Measurements from ENCODE around the gene MYT1.
"Not testable (repeated sequence)": the region's sequence is repeated elsewhere in the genome, so short reads cannot be mapped to it uniquely, and the experiment has no call there.

MYT1 gene

DNA sequence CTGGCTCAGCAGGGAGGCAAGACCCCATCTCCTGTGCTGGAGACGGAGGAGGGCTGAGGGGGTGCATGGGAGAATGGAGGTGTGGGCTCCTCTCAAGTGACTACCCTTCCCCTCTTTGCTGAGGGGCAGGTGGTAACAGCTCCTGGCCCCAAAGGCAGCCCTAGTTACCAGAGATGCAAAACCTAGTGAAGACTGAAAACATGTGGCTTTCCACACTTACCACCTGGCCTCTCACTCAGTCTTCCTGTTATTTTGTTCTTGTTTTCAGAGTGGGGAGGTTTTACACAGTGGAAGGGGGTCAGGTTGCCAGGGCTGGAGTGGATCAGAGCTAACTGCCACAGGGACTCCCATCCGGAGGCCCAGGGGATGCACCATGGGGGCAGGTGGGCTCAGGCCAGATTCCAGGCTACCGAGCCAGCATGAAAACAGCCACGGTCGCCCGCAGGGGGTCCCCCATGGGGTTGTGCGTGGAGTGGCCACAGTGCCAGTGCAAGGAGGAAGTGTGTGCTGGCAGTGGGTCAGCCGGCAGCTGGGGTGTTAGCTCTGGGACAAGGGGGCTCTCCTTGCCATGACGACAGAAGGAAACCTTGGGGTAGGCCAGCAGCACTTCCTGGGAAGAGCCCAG is 21.1 kb downstream of the MYT1 start:
- H3K9ac ChIP-seq, result no peak overlapping the region
- H3K79me2 ChIP-seq, result no peaks in the 10 kb centered on the region
- no peak overlapping the region for H3K27ac ChIP-seq
- H3K4me2 ChIP-seq (ENCODE audit: low read length), result no peak overlapping the region
- no peaks in the 10 kb centered on the region for H3K27me3 ChIP-seq (ENCODE audit: control insufficient read depth, insufficient read depth, low read length)
- H3K4me1 ChIP-seq, result peaks cover 17% of the 10 kb centered on the region
- H3K4me3 ChIP-seq (ENCODE audit: low read depth, low read length), result no peak overlapping the region
- TF ChIP-seq, protein P1, sequence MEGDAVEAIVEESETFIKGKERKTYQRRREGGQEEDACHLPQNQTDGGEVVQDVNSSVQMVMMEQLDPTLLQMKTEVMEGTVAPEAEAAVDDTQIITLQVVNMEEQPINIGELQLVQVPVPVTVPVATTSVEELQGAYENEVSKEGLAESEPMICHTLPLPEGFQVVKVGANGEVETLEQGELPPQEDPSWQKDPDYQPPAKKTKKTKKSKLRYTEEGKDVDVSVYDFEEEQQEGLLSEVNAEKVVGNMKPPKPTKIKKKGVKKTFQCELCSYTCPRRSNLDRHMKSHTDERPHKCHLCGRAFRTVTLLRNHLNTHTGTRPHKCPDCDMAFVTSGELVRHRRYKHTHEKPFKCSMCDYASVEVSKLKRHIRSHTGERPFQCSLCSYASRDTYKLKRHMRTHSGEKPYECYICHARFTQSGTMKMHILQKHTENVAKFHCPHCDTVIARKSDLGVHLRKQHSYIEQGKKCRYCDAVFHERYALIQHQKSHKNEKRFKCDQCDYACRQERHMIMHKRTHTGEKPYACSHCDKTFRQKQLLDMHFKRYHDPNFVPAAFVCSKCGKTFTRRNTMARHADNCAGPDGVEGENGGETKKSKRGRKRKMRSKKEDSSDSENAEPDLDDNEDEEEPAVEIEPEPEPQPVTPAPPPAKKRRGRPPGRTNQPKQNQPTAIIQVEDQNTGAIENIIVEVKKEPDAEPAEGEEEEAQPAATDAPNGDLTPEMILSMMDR (IDR thresholded peaks at IDR 0.05), result no peak
- no peaks in the 10 kb centered on the region for H3K36me3 ChIP-seq (ENCODE audit: control insufficient read depth, insufficient read depth, low read length)
- H3K9me3 ChIP-seq (ENCODE audit: control insufficient read depth, low read length), result no peaks in the 10 kb centered on the region
- H2AFZ ChIP-seq, result no peak overlapping the region

- no peaks in the 10 kb centered on the region for H3K36me3 ChIP-seq (ENCODE audit: control insufficient read depth, insufficient read depth, low read length)
- no peaks in the 10 kb centered on the region for H3K79me2 ChIP-seq
- H3K9me3 ChIP-seq (ENCODE audit: control insufficient read depth, low read length), result no peaks in the 10 kb centered on the region
- no peak overlapping the region for H3K9ac ChIP-seq
- peaks cover 17% of the 10 kb centered on the region for H3K4me1 ChIP-seq
- H3K27me3 ChIP-seq (ENCODE audit: control insufficient read depth, insufficient read depth, low read length), result no peaks in the 10 kb centered on the region
- no peak overlapping the region for H3K27ac ChIP-seq
- H2AFZ ChIP-seq, result no peak overlapping the region
- no peak overlapping the region for H3K4me2 ChIP-seq (ENCODE audit: low read length)
- TF ChIP-seq, protein P1 (IDR thresholded peaks at IDR 0.05), result no peak
- no peak overlapping the region for H3K4me3 ChIP-seq (ENCODE audit: low read depth, low read length)
These were observed 21.9 kb downstream of the MYT1 start for GRCh38 chr20:64186071-64186598.

DNA sequence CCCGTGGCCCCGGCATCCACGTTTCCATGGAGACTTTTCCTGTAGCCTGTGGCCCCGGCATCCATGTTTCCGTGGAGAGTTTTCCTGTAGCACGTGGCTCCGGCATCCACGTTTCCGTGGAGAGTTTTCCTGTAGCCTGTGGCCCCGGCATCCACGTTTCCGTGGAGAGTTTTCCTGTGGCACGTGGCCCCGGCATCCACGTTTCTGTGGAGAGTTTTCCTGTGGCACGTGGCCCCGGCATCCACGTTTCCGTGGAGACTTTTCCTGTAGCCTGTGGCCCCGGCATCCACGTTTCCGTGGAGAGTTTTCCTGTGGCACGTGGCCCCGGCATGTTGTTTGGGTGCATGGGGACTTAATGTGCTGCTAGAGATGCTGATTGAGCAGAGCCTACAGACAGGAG is 23.0 kb downstream of the MYT1 start:
- not testable (repeated sequence) for H3K9me3 ChIP-seq (ENCODE audit: control insufficient read depth, low read length); H3K9ac ChIP-seq; H3K36me3 ChIP-seq (ENCODE audit: control insufficient read depth, insufficient read depth, low read length); H3K4me3 ChIP-seq (ENCODE audit: low read depth, low read length); H3K27ac ChIP-seq; H2AFZ ChIP-seq; H3K4me2 ChIP-seq (ENCODE audit: low read length); H3K27me3 ChIP-seq (ENCODE audit: control insufficient read depth, insufficient read depth, low read length); H3K79me2 ChIP-seq
- peaks cover 17% of the 10 kb centered on the region for H3K4me1 ChIP-seq

GRCh38 chr20:64188091-64188490 is 23.8 kb downstream of the MYT1 start:
- Histone ChIP-seq H3K79me2 (no peaks in the 10 kb centered on the region), H3K4me1 (peaks cover 17% of the 10 kb centered on the region), H3K36me3 (ENCODE audit: control insufficient read depth, insufficient read depth, low read length) (no peaks in the 10 kb centered on the region), H3K4me2 (ENCODE audit: low read length) (no peak overlapping the region), H3K27me3 (ENCODE audit: control insufficient read depth, insufficient read depth, low read length) (no peaks in the 10 kb centered on the region), H3K4me3 (ENCODE audit: low read depth, low read length) (no peak overlapping the region), H3K9me3 (ENCODE audit: control insufficient read depth, low read length) (no peaks in the 10 kb centered on the region), H3K9ac (no peak overlapping the region), H3K27ac (peak overlapping the region; percentile 64), H2AFZ (no peak overlapping the region)
- TF ChIP-seq, protein P1 (IDR thresholded peaks at IDR 0.05), result no peak

- peaks cover 17% of the 10 kb centered on the region for H3K4me1 ChIP-seq
- no peaks in the 10 kb centered on the region for H3K27me3 ChIP-seq (ENCODE audit: control insufficient read depth, insufficient read depth, low read length)
- no peak overlapping the region for H2AFZ ChIP-seq
- H3K79me2 ChIP-seq, result no peaks in the 10 kb centered on the region
- H3K4me3 ChIP-seq (ENCODE audit: low read depth, low read length), result no peak overlapping the region
- TF ChIP-seq, protein P1 (IDR thresholded peaks at IDR 0.05), result no peak
- no peak overlapping the region for H3K4me2 ChIP-seq (ENCODE audit: low read length)
- no peak overlapping the region for H3K9ac ChIP-seq
- H3K9me3 ChIP-seq (ENCODE audit: control insufficient read depth, low read length), result no peaks in the 10 kb centered on the region
- no peaks in the 10 kb centered on the region for H3K36me3 ChIP-seq (ENCODE audit: control insufficient read depth, insufficient read depth, low read length)
- H3K27ac ChIP-seq, result peak overlapping the region; percentile 64
These were observed 24.7 kb downstream of the MYT1 start for GRCh38 chr20:64188682-64189529.
